T-cell (primary cell): ENCODE data around the gene AGFG2. TPM values are rescaled to one million over a fixed set of nuclear protein-coding genes. Genes with fewer than 3 reads are reported as not detected.

Experiments
- ATAC-seq, 4 experiments: fragments of 200-7000 bp in 3 of 4; fragments of 150-1000 bp in 1 of 4; cut with Tn5 transposase; replicated peaks in 1 of 4; 1 replicate in 3 of 4; 2 replicates in 1 of 4; pipeline ENCODE4 v1.10.0; 2021; ENCODE audit warnings: moderate library complexity in 3 of 4, mild to moderate bottlenecking in 2 of 4, moderate number of reproducible peaks in 1 of 4
- CTCF ChIA-PET, 2 donors: fragments of 300-600 bp; sonication (Branson Sonifier 250); formaldehyde crosslinking; loops; one replicate each; lab custom pipeline; 2022; ENCODE audit warnings: antibody characterized with exemption in 2 of 2; lab: Charles Lee
- POLR2A ChIA-PET, 2 donors: fragments of 300-600 bp; sonication (Branson Sonifier 250); formaldehyde crosslinking; loops; one replicate each; lab custom pipeline; 2022; ENCODE audit warnings: antibody characterized with exemption in 2 of 2; lab: Charles Lee
- DNase-seq, 35 experiments: peaks; one replicate each; pipeline versions ENCODE4 v3.0.0 to v3.0.0-alpha.2; 2013 to 2023
- H3K27ac ChIP-seq: one replicate; pipeline ENCODE4 v1.5.1; 2013; ENCODE audit warnings: low read length
- H3K27me3 ChIP-seq, 2 experiments: replicated peaks in 1 of 2; 1 replicate in 1 of 2; 2 replicates in 1 of 2; pipeline versions ENCODE4 v1.6.1 to v1.7.0; 2013; ENCODE audit warnings: low read length in 1 of 2, mixed read lengths in 1 of 2; ENCODE audit not compliant: control insufficient read depth in 2 of 2, insufficient read depth in 2 of 2; ENCODE audit errors: extremely low read depth in 1 of 2
- H3K36me3 ChIP-seq, 2 donors: 1 replicate in 1 of 2; 2 replicates in 1 of 2; pipeline versions ENCODE4 v1.6.1 to v1.7.0; 2013; ENCODE audit warnings: low read length in 1 of 2; ENCODE audit not compliant: control insufficient read depth in 2 of 2, insufficient read depth in 1 of 2; ENCODE audit errors: extremely low read depth in 1 of 2
- H3K4me1 ChIP-seq, 2 experiments: 1 replicate in 1 of 2; 2 replicates in 1 of 2; pipeline versions ENCODE4 v1.6.1 to v1.7.0; 2013; ENCODE audit warnings: low read length in 2 of 2, mixed read lengths in 1 of 2; ENCODE audit not compliant: insufficient read depth in 2 of 2, control insufficient read depth in 1 of 2; ENCODE audit errors: extremely low read depth in 1 of 2
- H3K4me3 ChIP-seq, 2 donors: 1 replicate in 1 of 2; 2 replicates in 1 of 2; pipeline versions ENCODE4 v1.5.1 to v1.7.0; 2013; ENCODE audit warnings: mild to moderate bottlenecking in 2 of 2, low read length in 1 of 2, moderate library complexity in 1 of 2; ENCODE audit not compliant: control insufficient read depth in 1 of 2; ENCODE audit errors: extremely low read depth in 1 of 2
- H3K9me3 ChIP-seq: 2 replicates; pipeline ENCODE4 v1.7.0; 2013
- H3K27ac Mint-ChIP-seq, 2 donors: one replicate each; pipeline ENCODE4 v1.8.0; 2020 to 2021; ENCODE audit warnings: mild to moderate bottlenecking in 2 of 2, mixed read lengths in 2 of 2
- H3K27me3 Mint-ChIP-seq, 2 donors: one replicate each; pipeline ENCODE4 v1.8.0; 2021 to 2022; ENCODE audit warnings: mixed read lengths in 2 of 2
- H3K36me3 Mint-ChIP-seq: one replicate; pipeline ENCODE4 v1.8.0; 2021; ENCODE audit warnings: mixed read lengths
- H3K4me1 Mint-ChIP-seq, 3 donors: one replicate each; pipeline ENCODE4 v1.8.0; 2020 to 2022; ENCODE audit warnings: mixed read lengths in 3 of 3, mild to moderate bottlenecking in 1 of 3
- H3K4me3 Mint-ChIP-seq, 3 donors: one replicate each; pipeline ENCODE4 v1.8.0; 2020 to 2022; ENCODE audit warnings: mild to moderate bottlenecking in 3 of 3, mixed read lengths in 3 of 3, moderate library complexity in 3 of 3
- H3K9me3 Mint-ChIP-seq, 3 donors: one replicate each; pipeline ENCODE4 v1.8.0; 2020 to 2022; ENCODE audit warnings: mixed read lengths in 3 of 3
- WGBS: methylation state at CpG from one replicate; pipeline ENCODE4 v1.1.5; 2013; ENCODE audit warnings: missing lambda C conversion rate; ENCODE audit not compliant: insufficient coverage; 5-methylcytosine and 5-hydroxymethylcytosine counted together
- total RNA-seq, 35 experiments: library from RNA in 6 of 35; stranded (reverse) in 6 of 35; fragments of 120-200 nt in 1 of 35; gene quantifications; one replicate each; pipeline versions ENCODE4 v1.2.1 to v1.2.4 and lab custom pipeline; 2013 to 2026

Gene AGFG2
- total RNA-seq, 5 donors from 2014 or later (not counting 1 experiment from before 2014, with no cell fraction given): 26.2 to 54.6 (median 40.2) TPM

DNA sequence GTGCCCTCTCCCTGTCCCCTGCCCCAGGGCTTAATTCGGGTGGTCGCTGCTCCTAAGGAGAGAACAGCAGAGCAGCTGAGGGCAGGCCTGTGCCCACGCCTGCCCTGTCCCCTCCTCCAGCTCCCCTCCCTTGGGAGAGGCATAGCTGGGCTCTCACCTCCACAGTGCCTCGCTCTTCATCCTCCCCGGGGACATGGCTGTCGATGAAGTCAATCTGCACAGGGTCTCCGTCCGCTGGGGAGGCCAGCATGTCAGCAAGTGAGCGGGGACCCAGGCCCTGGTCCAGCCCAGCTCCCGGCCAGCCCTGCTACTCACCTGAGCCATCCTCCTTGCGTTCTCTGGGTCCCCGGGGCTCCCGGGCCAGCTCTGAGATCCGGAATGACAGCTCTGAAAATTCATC is 38.5 kb downstream of the AGFG2 start:
- H3K4me1 Mint-ChIP-seq: peaks cover 6 to 9% (median 6%) of the 10 kb centered on the region in 3 donors
- 97% methylated on average over 10 of the region's 14 CpGs for WGBS
- peaks cover 20 to 44% of the 10 kb centered on the region in 2 experiments for H3K4me1 ChIP-seq
- no peak overlapping the region for H3K27ac ChIP-seq
- peaks cover 24% of the 10 kb centered on the region for H3K36me3 Mint-ChIP-seq
- ChIA-PET CTCF (interaction anchor here in 1 of 2 donors (0.6 kb wide), 1 partner anchor 524 kb away, joined by 10 read pairs; no protein-coding TSS in a partner anchor), POLR2A (no interaction called here)
- no peak overlapping the region for H3K4me3 Mint-ChIP-seq
- H3K36me3 ChIP-seq: peaks cover 58 to 93% of the 10 kb centered on the region in 2 donors
- H3K27me3 ChIP-seq: peaks cover 0 to 2% of the 10 kb centered on the region in 2 experiments
- DNase-seq (no peak), ATAC-seq (no peak)
- H3K9me3 ChIP-seq: no peaks in the 10 kb centered on the region
- H3K9me3 Mint-ChIP-seq: no peaks in the 10 kb centered on the region
- no peak overlapping the region for H3K27ac Mint-ChIP-seq
- no peaks in the 10 kb centered on the region for H3K27me3 Mint-ChIP-seq
- no peak overlapping the region for H3K4me3 ChIP-seq

DNA sequence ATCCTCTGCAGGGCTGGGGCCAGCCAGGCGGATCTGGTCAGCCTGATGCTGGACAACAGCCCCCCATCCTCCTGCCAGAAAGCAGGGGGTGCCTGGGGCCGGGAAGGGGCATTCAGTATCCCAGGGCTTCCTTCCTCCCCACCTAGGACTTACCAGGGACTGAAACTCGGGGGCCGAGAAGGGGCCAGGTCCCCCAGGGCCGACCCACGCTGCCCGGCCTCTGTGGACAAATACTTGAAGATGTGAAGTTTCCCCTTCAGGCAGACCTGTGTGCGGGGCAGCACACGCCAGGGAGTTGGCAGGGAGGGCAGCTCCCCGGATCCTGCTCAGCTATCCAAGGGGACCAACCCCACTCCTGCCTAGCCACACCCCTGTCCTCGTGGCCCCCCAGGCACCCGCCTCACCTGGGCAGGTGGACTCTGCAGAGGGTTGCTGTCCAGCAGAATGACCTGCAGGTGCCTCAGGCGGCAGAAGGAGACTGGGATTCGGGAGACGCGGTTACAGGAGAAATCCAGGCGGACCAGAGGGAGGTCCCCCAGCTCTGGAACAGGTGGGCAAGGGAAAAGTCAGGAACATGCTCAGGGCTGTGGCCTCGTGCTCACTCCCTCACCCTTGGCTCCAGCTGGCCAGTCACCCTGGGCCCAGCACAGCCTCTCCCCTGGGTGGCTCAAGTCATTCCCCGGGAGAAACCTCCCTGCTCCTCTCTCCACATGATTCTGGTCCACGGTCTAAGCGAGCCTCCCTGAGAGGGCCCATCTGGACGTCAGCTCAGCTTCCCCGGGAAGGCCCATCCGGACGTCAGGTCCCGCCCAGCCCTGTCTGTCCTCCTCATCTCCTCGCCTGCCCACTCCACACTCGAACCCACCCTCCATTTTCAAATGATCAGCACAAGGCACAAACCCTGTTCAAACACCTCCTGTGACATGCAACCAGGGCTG is 39.5 kb downstream of the AGFG2 start:
- Mint-ChIP-seq H3K27me3 (no peaks in the 10 kb centered on the region), H3K9me3 (no peaks in the 10 kb centered on the region), H3K27ac (peak overlapping the region in 1 of 2 donors; percentile 28), H3K4me3 (no peak overlapping the region), H3K36me3 (peaks cover 24% of the 10 kb centered on the region), H3K4me1 (peaks cover 6 to 19% (median 16%) of the 10 kb centered on the region in 3 donors)
- peaks cover 0 to 2% of the 10 kb centered on the region in 2 experiments for H3K27me3 ChIP-seq
- no peaks in the 10 kb centered on the region for H3K9me3 ChIP-seq
- 97% methylated on average over 23 of the region's 28 CpGs for WGBS
- CTCF ChIA-PET: interaction anchor here in 1 of 2 donors (0.6 kb wide), 1 partner anchor 24 kb away, joined by 6 read pairs; no protein-coding TSS in a partner anchor
- peaks cover 25 to 47% of the 10 kb centered on the region in 2 experiments for H3K4me1 ChIP-seq
- POLR2A ChIA-PET: no interaction called here
- no peak overlapping the region for H3K4me3 ChIP-seq
- H3K36me3 ChIP-seq: peaks cover 51 to 85% of the 10 kb centered on the region in 2 donors
- ATAC-seq (no peak), DNase-seq (no peak)
- H3K27ac ChIP-seq: no peak overlapping the region

DNA sequence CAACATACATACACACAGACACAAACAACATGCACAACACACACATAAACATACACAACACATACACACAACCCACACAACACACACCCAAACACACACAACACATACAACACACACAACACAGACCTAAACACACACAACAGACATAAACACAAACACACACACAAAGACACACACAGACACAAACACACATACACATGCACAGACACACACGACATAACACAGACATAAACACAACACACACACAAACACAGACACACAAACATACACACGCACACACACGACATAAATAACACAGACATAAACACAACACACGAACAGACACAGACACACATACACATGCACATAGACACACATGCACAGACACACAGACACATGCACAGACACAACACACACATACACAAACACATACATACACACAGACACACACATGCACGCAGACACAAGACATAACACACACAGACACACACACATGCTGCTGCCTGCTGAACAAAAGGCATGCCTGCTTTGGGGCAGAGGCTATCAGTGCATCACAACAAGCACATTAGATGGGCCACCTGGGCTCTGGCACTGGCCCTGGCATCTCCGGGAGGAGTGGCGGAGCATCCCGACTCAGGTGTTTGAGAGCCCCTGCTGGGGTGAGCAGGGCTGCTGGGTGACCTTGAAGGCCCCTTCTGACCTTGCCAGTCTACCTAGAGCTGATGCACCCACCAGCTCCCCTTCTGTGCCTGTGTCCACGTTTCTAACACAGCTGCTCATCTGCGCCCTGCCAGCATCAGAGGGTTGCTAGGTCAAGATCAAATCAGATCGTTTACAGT is 41.7 kb downstream of the AGFG2 start:
- Mint-ChIP-seq H3K9me3 (no peaks in the 10 kb centered on the region), H3K4me3 (no peak overlapping the region), H3K27ac (no peak overlapping the region), H3K36me3 (peaks cover 18% of the 10 kb centered on the region), H3K4me1 (peaks cover 15 to 39% (median 20%) of the 10 kb centered on the region in 3 donors), H3K27me3 (no peaks in the 10 kb centered on the region)
- Histone ChIP-seq H3K36me3 (peaks cover 38 to 66% of the 10 kb centered on the region in 2 donors), H3K27ac (peak overlapping the region; percentile 2), H3K27me3 (peaks cover 0 to 2% of the 10 kb centered on the region in 2 experiments), H3K4me3 (no peak overlapping the region), H3K4me1 (peaks cover 27 to 62% of the 10 kb centered on the region in 2 experiments), H3K9me3 (no peaks in the 10 kb centered on the region)
- ChIA-PET CTCF (interaction anchor here (0.6 kb wide), 2 partner anchors 110 to 311 kb away, joined by 3 read pairs; no protein-coding TSS in a partner anchor), POLR2A (no interaction called here)
- no peak for DNase-seq
- 90% methylated on average over 8 of the region's 11 CpGs for WGBS
- ATAC-seq: no peak

DNA sequence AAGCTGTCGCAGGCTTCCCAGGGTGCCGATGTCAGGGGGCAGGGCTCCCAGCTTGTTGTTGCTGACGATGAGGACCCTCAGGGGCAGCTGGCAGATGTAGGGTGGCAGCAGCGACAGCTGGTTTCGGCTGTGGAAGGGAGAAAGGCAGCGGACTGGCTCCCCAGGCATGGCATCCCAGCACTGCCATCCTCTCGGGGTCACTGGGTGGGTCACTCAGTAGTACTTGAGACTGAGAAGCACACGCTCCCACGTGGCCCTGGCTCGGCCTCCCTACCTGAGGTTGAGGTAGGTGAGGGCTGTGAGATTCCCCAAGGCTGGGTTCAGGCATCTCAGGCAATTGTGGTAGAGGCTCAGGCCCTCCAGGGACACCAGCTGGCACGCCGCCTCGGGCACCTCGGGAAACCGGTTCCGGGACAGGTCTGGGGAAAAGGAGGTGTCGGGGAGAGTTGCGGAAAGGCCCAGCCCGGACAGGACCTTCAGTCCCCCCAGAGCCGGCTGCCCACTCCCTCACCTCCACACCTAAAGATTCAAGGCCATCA is 43.1 kb downstream of the AGFG2 start:
- H3K9me3 Mint-ChIP-seq: no peaks in the 10 kb centered on the region
- peak overlapping the region in 1 of 2 donors; percentile 97 for H3K27ac Mint-ChIP-seq
- H3K4me1 Mint-ChIP-seq: peaks cover 17 to 35% (median 24%) of the 10 kb centered on the region in 3 donors
- peaks cover 31 to 51% of the 10 kb centered on the region in 2 donors for H3K36me3 ChIP-seq
- CTCF ChIA-PET: interaction anchor here in 1 of 2 donors (0.5 kb wide), 1 partner anchor 562 kb away, joined by 3 read pairs; no protein-coding TSS in a partner anchor
- H3K27me3 ChIP-seq: peaks cover 0 to 2% of the 10 kb centered on the region in 2 experiments
- H3K4me3 ChIP-seq: no peak overlapping the region
- H3K9me3 ChIP-seq: no peaks in the 10 kb centered on the region
- H3K4me3 Mint-ChIP-seq: peak overlapping the region in 1 of 3 donors; percentile 52
- H3K36me3 Mint-ChIP-seq: peaks cover 8% of the 10 kb centered on the region
- WGBS: 95% methylated on average over 12 of the region's 20 CpGs
- ATAC-seq (no peak), DNase-seq (no peak)
- peaks cover 27 to 68% of the 10 kb centered on the region in 2 experiments for H3K4me1 ChIP-seq
- POLR2A ChIA-PET: no interaction called here
- H3K27me3 Mint-ChIP-seq: no peaks in the 10 kb centered on the region
- H3K27ac ChIP-seq: peak overlapping the region; percentile 84

DNA sequence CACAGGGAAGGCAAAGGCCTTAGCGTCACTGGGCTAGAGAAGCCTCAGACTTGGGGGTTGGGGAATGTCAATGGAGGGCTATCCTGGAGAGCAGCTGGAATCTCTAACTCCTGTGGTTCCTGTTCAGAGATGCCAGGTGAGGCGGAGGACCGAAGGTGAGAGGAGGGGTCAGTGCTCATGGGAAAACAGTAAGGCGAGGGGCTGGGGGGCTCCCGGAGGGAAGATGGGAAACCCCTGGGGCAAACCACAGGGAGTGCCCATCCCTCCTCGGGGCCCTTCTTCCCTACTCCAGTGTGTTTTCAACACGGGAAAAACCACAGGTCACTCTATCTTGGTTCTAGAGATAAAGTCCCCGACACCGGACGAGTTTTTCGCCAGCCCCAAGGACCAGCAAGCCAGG is 43.6 kb downstream of the AGFG2 start:
- peak overlapping the region in 1 of 2 donors; percentile 97 for H3K27ac Mint-ChIP-seq
- POLR2A ChIA-PET: no interaction called here

More for the DNA sequence above, 43.6 kb downstream of the AGFG2 start:
- CTCF ChIA-PET: interaction anchor here in 1 of 2 donors (0.6 kb wide), 1 partner anchor 109 kb away, joined by 3 read pairs; no protein-coding TSS in a partner anchor
- peak overlapping the region in 2 of 3 donors; percentile 96 to 97 for H3K4me3 Mint-ChIP-seq
- H3K4me1 ChIP-seq: peaks cover 27 to 71% of the 10 kb centered on the region in 2 experiments
- ATAC-seq (no peak), DNase-seq (no peak)
- 51% methylated on average over 6 of the region's 11 CpGs for WGBS
- peak overlapping the region; percentile 84 for H3K27ac ChIP-seq
- H3K9me3 Mint-ChIP-seq: no peaks in the 10 kb centered on the region
- H3K4me3 ChIP-seq: peak overlapping the region; percentile 64 to 94
- peaks cover 17 to 35% (median 25%) of the 10 kb centered on the region in 3 donors for H3K4me1 Mint-ChIP-seq
- H3K36me3 Mint-ChIP-seq: peaks cover 8% of the 10 kb centered on the region
- H3K27me3 ChIP-seq: peaks cover 0 to 2% of the 10 kb centered on the region in 2 experiments
- H3K36me3 ChIP-seq: peaks cover 26 to 46% of the 10 kb centered on the region in 2 donors
- no peaks in the 10 kb centered on the region for H3K27me3 Mint-ChIP-seq
- H3K9me3 ChIP-seq: no peaks in the 10 kb centered on the region
